ENCODE results near the gene NNAT. TPM values are rescaled to one million over a fixed set of nuclear protein-coding genes. Genes with fewer than 3 reads are reported as not detected.

Gene NNAT
- total RNA-seq, 1 experiment from 2014 or later: not detected

DNA sequence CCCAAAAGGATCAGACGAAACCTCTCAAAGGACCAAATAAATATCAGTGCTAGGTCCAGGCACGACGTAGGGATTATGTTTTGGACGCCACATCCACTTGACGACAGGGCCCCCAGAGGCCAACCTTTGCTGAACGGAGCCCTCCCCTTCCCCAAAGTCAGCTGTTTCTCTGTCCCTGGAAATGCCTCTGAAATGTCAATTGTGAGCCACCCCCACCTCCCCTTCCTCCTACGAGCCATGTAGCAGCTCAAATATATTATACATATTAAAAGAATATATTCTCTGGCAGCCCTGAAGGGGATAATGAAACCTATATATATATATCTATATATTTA lies 46.2 kb downstream of the NNAT start:
- POLR2A ChIA-PET: interaction anchor here (0.6 kb wide), 2 partner anchors 40 to 430 kb away, joined by 3 to 4 read pairs; no protein-coding TSS in a partner anchor
- peaks cover 76% of the 10 kb centered on the region for H3K27me3 Mint-ChIP-seq (ENCODE audit: insufficient read depth, unreplicated experiment)
- no peak for DNase-seq (ENCODE audit: unreplicated experiment)
- no peaks in the 10 kb centered on the region for H3K36me3 Mint-ChIP-seq (ENCODE audit: insufficient read depth, unreplicated experiment)
- no TSS peak for BruUV-seq (replicated peaks)
- H3K27ac Mint-ChIP-seq (ENCODE audit: low read depth, unreplicated experiment): no peak overlapping the region
- H3K4me3 Mint-ChIP-seq (ENCODE audit: unreplicated experiment): no peak overlapping the region
- intact Hi-C loops (cut with micrococcal nuclease): loop anchor here (5.0 to 10.0 kb wide), 2 partner anchors 328 to 490 kb away; no protein-coding TSS in a partner anchor
- no peaks in the 10 kb centered on the region for H3K9me3 Mint-ChIP-seq (ENCODE audit: unreplicated experiment)
- CTCF ChIA-PET: interaction anchor here (0.6 to 4.4 kb wide), 3 partner anchors 12 to 655 kb away, joined by 3 to 32 read pairs (median 4); no protein-coding TSS in a partner anchor
- TF ChIP-seq, protein P1, sequence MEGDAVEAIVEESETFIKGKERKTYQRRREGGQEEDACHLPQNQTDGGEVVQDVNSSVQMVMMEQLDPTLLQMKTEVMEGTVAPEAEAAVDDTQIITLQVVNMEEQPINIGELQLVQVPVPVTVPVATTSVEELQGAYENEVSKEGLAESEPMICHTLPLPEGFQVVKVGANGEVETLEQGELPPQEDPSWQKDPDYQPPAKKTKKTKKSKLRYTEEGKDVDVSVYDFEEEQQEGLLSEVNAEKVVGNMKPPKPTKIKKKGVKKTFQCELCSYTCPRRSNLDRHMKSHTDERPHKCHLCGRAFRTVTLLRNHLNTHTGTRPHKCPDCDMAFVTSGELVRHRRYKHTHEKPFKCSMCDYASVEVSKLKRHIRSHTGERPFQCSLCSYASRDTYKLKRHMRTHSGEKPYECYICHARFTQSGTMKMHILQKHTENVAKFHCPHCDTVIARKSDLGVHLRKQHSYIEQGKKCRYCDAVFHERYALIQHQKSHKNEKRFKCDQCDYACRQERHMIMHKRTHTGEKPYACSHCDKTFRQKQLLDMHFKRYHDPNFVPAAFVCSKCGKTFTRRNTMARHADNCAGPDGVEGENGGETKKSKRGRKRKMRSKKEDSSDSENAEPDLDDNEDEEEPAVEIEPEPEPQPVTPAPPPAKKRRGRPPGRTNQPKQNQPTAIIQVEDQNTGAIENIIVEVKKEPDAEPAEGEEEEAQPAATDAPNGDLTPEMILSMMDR (IDR thresholded peaks at IDR 0.05; ENCODE audit: unreplicated experiment): no peak
- H3K4me1 Mint-ChIP-seq (ENCODE audit: insufficient read depth, unreplicated experiment): no peaks in the 10 kb centered on the region

DNA sequence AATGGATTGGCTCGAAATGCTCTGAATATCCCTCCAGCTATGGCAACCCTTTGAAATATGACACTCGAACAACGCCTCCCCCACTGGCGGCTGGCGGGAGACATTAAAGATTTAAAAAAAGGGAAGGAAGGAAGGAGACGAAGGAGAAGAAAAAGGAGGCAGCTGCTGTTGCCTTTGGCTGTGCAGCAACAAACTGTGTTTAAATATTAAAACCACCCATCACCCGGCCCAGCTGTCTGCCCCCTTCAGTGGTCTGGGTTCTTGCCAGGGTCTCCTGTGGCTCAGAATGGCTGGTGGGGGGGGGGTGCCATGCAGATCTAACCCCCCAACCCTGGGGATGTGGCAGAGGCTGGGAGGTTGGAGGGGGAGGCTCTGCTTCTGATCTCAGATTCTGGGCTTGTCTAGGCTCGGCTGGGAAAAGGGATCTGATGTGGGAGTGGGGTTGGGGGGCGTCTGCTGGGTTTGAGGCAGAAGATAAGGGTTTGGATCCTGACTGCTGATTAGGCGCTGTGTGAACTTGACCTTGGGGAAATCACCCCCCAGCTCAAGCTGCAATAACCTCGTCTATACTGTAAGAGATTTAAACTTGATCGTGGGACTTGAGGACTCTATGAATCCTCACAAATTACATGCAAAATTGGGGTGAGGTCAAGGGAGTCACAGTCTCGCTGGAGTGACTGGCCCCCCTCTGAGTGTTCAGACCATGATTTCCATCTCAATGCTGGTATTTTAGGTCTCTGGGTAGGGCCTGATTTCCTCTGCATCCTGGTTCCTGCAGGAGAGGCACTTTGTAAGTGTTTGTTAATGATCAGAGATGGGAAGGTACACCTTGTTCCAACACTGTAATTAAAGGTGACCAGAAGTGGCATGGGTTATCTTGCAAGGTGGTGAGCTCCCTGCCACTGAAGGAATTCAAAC lies 46.9 kb downstream of the NNAT start:
- DNase-seq (ENCODE audit: unreplicated experiment): no peak
- Mint-ChIP-seq H3K27me3 (ENCODE audit: insufficient read depth, unreplicated experiment) (peaks cover 82% of the 10 kb centered on the region), H3K27ac (ENCODE audit: low read depth, unreplicated experiment) (no peak overlapping the region), H3K9me3 (ENCODE audit: unreplicated experiment) (no peaks in the 10 kb centered on the region), H3K4me1 (ENCODE audit: insufficient read depth, unreplicated experiment) (no peaks in the 10 kb centered on the region), H3K4me3 (ENCODE audit: unreplicated experiment) (no peak overlapping the region), H3K36me3 (ENCODE audit: insufficient read depth, unreplicated experiment) (no peaks in the 10 kb centered on the region)
- no TSS peak for BruUV-seq (replicated peaks)
- TF ChIP-seq, protein P1 (IDR thresholded peaks at IDR 0.05; ENCODE audit: unreplicated experiment): no peak
- CTCF ChIA-PET: interaction anchor here (0.6 kb wide), 1 partner anchor 771 kb away, joined by 3 read pairs; no protein-coding TSS in a partner anchor
- POLR2A ChIA-PET: interaction anchor here (0.6 kb wide), 2 partner anchors 41 to 429 kb away, joined by 3 to 4 read pairs; no protein-coding TSS in a partner anchor
- intact Hi-C loops (cut with micrococcal nuclease): loop anchor here (5.0 to 10.0 kb wide), 2 partner anchors 327 to 489 kb away; no protein-coding TSS in a partner anchor

DNA sequence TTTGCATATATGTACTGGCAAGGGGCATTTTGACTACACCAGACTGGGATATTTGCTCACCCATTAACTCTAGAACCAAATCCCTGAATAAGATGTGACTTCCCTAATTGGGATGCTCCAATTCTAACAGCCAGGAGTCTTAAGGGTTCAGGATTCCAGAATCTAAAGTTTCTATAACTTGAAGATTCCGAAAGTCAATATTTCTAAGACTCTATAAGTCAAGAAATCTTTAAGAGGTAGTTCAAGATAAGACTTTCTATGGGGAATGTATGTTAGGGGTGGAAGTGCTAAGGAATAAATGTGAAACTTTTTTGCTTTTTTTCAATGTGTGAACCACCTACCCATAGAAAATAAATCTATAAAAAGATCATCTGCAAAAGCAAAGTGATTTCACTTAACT lies 49.4 kb downstream of the NNAT start:
- CTCF ChIA-PET: interaction anchor here (0.6 kb wide), 1 partner anchor 10 kb away, joined by 3 read pairs; no protein-coding TSS in a partner anchor
- Mint-ChIP-seq H3K27me3 (ENCODE audit: insufficient read depth, unreplicated experiment) (peaks cover 79% of the 10 kb centered on the region), H3K27ac (ENCODE audit: low read depth, unreplicated experiment) (no peak overlapping the region), H3K4me3 (ENCODE audit: unreplicated experiment) (no peak overlapping the region), H3K36me3 (ENCODE audit: insufficient read depth, unreplicated experiment) (no peaks in the 10 kb centered on the region), H3K4me1 (ENCODE audit: insufficient read depth, unreplicated experiment) (no peaks in the 10 kb centered on the region), H3K9me3 (ENCODE audit: unreplicated experiment) (no peaks in the 10 kb centered on the region)
- TF ChIP-seq, protein P1 (IDR thresholded peaks at IDR 0.05; ENCODE audit: unreplicated experiment): no peak
- intact Hi-C loops (cut with micrococcal nuclease): no loop called here
- POLR2A ChIA-PET: no interaction called here
- no peak for DNase-seq (ENCODE audit: unreplicated experiment)
- BruUV-seq (replicated peaks): no TSS peak

DNA sequence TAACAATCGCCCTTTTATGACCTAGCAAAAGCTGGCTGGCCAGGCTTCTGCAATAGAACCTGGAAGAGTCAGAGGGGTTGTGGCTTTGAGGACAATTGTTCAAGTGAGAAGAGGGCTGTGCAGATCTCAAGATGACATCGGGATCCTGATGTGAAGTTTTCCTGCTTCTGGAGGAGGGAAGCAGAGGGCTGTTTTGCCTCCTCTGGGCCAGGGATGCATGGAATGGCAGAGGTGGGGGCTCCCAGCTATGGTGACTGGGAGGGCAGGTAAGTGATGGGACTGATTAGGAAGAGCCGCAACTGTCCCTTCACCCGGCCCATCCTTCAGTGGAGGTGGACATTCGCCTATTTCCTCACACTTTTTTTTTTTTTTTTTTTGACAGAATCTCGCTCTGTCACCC lies 50.0 kb downstream of the NNAT start:
- DNase-seq (ENCODE audit: unreplicated experiment): no peak
- CTCF ChIA-PET: interaction anchor here (1.4 kb wide), 1 partner anchor 15 kb away, joined by 3 read pairs; no protein-coding TSS in a partner anchor
- H3K4me1 Mint-ChIP-seq (ENCODE audit: insufficient read depth, unreplicated experiment): no peaks in the 10 kb centered on the region
- no peaks in the 10 kb centered on the region for H3K9me3 Mint-ChIP-seq (ENCODE audit: unreplicated experiment)
- H3K27me3 Mint-ChIP-seq (ENCODE audit: insufficient read depth, unreplicated experiment): peaks cover 77% of the 10 kb centered on the region
- intact Hi-C loops (cut with micrococcal nuclease): no loop called here
- BruUV-seq (replicated peaks): no TSS peak
- POLR2A ChIA-PET: no interaction called here
- no peaks in the 10 kb centered on the region for H3K36me3 Mint-ChIP-seq (ENCODE audit: insufficient read depth, unreplicated experiment)
- H3K27ac Mint-ChIP-seq (ENCODE audit: low read depth, unreplicated experiment): no peak overlapping the region
- H3K4me3 Mint-ChIP-seq (ENCODE audit: unreplicated experiment): no peak overlapping the region
- TF ChIP-seq, protein P1 (IDR thresholded peaks at IDR 0.05; ENCODE audit: unreplicated experiment): no peak

Data from MCF 10A (cell line).